ENCODE data around the gene BAIAP2L1. TPM values are rescaled to one million over a fixed set of nuclear protein-coding genes. Genes with fewer than 3 reads are reported as not detected.

BAIAP2L1 gene
- polyA plus RNA-seq, 3 donors: 11.8 to 19.3 (median 15.0) TPM

DNA sequence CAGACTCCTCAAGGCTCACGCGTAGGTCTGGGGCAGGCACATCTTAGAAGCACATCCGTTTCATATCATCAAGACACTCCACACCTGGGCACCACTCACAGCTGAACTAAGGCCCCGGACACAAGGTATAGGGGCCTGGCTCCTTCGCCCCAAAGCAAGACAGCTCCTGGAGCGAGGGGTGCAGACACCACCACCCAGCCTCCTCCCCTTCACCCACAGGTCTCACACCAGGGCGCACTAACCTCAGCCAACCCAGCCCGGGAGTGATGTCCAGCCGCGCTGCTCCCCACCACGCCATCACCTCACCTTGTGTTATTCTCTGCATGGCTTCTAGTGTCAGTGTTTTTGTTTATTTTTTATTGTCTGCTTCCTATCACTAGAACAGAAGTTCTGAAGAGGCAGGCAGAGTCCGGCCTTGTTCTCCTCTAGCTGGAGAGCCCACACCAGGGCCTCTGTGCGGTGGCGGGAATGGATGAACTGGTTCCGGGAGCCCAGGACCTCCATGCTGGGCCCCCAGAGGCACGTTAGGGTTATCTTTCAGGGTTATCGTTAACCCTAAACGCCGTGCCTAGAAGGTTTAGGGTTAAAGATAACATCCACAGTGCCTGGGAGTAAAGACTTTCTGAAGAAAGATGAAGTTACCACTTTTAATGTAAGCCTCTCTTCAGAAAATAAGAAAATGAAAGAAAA is 97.6 kb downstream of the BAIAP2L1 start:
- no peak for DNase-seq (ENCODE audit: extremely low read depth in 1 of 11, low read depth in 9 of 11, low spot score in 4 of 11)

DNA sequence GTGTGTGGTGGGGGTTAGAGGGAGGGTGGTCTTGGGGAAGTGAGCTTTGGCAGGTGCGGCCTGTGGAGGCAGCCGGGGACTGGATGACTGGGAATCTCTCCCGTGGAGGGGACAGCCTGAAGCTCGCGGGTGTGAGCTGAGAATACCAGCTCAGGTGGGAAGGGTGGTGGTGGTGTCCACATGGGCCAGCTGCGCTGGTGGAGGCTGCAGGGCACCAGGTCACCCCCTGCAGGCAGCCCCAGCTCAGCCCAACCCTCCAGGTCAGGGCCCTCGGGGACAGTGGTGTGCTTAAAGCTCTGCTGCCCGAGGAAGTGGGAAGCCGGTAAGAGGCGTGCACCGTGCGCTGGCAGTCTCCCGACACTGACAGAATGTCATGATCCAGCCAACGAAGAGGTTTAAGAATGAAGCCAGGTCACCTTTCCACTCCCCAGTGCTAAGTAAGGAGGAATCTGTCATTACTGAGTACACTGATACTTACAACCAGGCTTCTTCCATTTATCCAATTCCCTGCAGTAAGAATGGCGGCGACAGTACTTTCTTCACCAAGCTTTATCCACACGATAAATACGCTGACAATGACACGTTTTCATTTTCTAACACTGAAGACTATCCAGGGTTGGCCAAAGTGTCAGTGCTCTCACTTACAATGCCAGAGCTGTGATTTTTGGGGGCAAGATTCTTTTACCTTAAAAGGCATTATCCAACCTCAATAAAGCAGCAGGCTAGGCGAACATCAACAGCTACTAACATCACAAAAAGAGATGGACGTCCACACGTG is 99.0 kb downstream of the BAIAP2L1 start:
- no peak for DNase-seq (ENCODE audit: extremely low read depth in 1 of 11, low read depth in 9 of 11, low spot score in 4 of 11)

DNA sequence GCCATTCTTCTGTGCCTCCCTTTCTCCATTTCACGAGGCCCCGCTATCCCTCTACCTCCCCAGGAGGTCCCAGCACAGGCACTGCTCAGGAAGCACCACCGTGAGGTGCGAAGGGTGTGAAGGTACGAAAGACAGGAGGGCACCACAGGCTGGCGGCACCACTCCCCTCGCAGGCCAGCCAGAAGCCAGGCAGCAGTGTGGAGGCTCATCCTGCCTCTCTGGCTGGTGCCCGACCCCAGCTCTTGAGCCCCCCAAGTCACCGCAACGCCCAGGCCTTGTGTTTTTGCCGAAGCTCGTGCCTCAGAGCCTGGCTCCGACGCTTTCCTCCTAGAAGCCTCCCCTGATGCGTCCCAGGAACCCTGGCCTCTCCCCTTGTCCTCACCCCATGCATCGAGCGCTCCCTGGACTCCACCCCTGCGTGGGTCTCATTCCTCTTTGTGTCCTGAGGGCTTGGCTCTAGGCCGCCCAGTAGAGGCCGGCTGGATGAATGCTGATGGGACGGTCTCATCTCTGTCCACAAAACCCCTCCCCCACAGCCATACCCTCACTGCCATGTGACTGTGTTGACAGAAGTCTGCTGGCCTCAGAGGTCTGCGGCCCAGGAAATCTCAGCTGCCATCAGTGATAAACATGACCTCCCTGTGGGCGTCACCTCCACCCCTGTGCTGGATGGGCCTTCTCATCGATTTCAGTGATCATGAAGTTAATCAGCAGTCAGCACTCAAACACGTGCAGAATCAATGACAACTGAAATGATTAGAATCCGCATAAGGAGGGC is 100.1 kb downstream of the BAIAP2L1 start:
- no peak for DNase-seq (ENCODE audit: extremely low read depth in 1 of 11, low read depth in 9 of 11, low spot score in 4 of 11)

DNA sequence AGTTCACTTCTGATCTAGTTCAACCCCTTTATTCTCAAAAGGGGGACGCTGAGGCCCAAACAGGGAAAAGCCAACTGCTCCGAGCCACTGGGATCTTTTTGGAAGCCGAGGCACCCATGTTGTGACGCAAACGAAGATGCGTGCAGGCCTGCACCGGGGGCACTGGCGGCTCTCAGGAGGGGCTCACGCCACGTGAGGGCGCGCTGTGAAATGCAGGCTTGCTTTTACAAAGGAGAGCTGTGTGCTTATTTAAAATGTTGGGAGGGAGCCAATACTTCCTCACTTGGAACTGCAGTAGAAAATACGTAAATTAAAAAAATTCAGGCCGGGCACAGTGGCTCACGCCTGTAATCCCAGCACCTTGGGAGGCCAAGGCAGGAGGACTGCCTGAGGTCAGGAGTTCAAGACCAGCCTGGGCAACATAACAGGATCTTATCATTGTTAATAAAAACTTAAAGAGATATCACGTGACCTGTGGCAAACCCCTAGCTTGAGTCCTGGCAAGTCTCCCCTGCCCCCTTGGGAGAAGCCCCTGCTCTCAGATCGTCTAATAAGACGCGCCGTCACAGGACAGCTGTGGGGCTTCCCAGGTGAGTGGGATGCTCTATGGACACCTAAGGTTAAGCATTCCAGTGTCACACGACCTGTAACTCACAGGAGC is 103.1 kb downstream of the BAIAP2L1 start:
- no peak for DNase-seq (ENCODE audit: extremely low read depth in 1 of 11, low read depth in 9 of 11, low spot score in 4 of 11)

DNA sequence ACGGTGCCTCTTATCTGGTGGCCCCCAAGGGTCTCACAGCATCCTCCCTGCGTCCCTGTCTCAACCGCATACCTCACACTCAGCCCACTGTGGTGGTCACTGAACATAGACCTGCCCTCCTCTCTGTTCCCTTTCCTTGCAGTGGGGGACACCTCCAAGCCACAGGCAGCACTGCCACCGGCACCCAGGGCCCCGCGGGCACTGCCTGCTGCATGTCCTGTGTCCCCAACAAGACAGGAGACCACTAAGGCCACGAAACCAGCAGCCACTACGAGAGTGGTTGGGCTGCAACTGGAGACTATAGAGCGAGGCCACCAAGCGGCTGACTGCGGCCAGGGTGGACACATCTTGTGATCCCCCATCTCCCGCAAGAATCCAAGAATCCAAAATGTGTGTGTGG is 104.1 kb downstream of the BAIAP2L1 start:
- DNase-seq (ENCODE audit: extremely low read depth in 1 of 11, low read depth in 9 of 11, low spot score in 4 of 11): no peak

DNA sequence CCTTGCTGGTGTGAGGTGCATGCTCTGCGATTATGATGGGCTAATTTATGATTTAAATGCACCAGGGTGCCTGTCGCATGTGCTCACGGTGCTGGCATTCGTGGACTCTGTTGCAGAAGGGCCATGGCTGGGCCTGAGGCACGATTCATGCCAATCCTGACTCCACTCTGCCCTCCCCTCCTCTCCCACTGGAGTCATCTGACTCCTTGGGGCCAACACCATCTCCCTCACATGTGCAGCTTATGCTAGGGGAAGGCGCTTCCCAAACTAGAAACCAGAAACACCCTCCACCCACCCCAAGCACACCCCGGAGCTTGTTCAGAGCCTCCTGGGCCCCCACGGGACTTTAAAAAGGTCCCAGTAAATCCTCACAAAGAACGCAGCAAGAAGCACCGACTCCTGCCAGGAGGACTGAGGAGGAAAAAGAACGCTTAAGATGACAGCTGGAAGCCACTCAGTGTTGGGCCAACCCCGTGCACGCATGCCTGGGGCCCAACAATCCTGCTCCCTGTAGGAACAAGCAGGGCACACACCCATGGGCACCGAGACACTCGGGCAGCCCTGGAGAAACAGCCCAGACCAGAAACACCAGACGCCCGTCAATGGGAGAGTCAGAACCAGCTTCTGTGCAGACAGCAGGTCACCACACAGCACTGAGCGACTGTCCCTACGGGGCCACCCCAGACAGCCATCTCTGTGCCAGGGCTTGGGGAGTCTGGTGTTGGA is 105.3 kb downstream of the BAIAP2L1 start:
- no peak for DNase-seq (ENCODE audit: extremely low read depth in 1 of 11, low read depth in 9 of 11, low spot score in 4 of 11)

DNA sequence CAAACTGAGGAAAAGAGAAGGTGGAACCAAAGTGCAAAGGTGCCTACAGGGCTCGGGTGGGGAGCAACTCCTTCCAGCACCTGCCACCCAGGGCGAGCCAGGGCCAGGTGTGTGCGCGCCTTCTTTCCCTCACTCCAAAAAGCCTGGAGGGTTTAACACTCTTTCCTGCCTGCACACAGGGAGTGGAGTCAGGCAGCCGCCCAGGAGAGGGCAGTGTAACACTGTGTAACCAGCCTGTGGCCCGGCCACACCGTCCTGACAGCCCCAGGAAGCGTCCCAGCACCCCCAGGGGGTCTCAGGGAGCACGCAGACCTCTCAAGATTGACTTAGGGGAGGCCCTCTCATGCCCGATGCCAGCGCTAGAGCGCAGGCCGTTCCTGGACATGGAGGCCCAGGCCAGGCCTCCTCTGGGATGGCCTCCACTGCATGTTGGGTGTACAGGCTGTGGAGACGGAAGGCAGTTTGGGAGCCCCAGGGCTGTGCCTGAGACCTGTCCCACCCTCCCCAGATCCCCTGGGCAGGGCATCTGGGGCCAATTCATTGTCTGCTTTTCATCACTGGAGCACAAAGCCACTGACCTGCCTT is 106.0 kb downstream of the BAIAP2L1 start:
- DNase-seq (ENCODE audit: extremely low read depth in 1 of 11, low read depth in 9 of 11, low spot score in 4 of 11): peak in 2 of 11 donors; percentile 38 to 39

DNA sequence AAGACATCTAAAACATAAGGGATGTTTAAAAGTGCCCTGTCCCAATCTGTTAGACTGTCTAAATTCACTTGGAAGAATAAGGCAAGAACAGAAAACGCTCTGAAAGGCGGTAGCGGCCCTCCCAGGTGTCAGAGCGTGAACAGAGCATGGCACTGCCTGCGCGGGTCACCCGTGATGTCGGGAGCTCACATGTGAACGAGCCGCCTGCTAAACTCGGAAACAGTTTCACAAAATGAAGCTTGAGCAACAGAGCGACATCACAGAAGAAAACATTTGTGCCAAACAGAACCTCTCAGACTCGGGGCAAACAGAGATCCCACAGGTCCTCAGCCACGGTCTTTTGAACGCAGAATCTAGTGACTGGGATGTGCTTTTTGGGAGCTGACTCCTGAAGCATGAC is 106.6 kb downstream of the BAIAP2L1 start:
- DNase-seq (ENCODE audit: extremely low read depth in 1 of 11, low read depth in 9 of 11, low spot score in 4 of 11): no peak

DNA sequence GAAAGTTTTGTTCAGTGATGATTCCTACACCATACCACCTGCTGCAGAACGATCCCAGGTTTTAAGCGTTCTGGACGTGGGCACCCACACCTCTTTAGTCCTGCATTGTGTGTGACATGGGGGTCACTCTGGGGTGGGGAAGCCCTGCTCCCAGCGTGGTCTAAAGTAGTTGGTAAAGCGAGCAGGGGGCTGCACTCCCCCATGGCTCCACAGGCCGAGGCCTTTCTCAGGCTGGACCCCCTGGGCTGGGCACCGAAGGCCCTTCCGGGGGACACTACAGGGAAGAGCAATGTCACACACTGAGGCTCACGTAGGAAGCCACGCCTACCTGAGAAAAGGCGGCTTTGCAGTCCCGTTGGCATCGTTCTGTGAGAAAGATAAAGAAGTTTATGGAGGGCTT is 107.1 kb downstream of the BAIAP2L1 start:
- DNase-seq (ENCODE audit: extremely low read depth in 1 of 11, low read depth in 9 of 11, low spot score in 4 of 11): no peak

DNA sequence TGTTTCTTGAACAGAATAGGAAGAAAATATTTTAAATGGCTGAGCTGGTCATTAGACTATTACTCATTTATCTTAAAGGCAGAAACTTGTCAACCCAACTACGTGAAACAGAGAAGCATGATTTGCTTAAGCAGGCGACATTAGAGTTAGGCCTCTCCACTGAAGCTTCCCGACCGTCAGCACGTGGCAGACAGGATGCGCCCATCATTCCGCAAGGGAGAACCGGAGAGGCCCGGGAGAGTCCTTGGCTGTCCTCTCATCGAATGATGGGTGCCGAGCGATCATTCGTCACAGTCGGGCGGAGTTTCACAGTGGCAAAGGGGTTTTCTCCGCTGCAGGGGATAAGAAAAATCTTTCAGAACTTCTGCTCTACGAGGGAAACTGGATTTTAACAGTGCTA is 107.6 kb downstream of the BAIAP2L1 start:
- no peak for DNase-seq (ENCODE audit: extremely low read depth in 1 of 11, low read depth in 9 of 11, low spot score in 4 of 11)

DNA sequence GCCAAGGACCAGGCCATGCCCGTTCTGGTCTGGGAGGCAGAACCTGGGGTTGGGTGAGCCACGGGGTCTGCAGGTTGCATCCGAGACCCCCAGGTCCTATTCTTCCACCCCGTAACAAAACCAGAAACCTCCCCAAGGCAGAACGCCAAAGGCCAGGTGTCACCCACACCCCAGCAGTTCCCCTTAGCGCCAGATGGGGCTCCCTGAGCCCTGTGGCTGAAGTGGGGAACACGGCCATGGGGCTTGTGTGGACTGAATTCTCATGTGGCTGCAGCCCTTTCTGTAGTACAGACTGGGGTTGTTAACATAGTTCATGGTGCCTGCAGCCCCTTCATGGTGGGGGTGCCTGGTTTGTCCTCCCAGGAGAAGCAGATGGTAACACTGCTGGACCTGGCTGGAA is 109.2 kb downstream of the BAIAP2L1 start:
- DNase-seq (ENCODE audit: extremely low read depth in 1 of 11, low read depth in 9 of 11, low spot score in 4 of 11): no peak

DNA sequence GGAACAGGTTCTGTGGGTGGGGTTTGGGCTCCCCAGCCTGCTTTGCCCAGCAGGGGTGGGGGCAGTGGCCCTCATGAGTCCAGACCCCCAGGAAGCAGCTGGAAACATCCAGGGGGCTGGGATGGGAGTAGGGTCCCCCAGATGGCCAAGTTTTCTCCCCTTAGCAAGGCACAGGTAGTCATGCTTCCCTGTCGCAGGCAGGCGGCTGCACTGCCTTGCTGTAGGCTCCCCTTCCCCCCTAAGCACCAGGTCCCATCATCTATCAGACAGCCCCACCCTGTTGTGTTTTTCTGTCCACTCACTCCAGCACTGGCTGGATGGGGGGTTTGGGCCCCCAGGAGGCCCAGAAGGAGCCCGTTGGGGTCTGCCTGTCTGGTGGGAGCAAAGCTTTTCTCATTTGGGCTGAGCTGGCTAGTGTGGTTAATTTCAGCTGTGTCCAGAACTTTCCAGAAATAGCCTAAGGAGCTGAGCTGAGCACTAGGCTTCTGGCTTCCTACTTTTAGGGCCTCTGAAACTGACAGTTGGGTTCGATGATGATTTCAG is 111.5 kb downstream of the BAIAP2L1 start:
- no peak for DNase-seq (ENCODE audit: extremely low read depth in 1 of 11, low read depth in 9 of 11, low spot score in 4 of 11)

DNA sequence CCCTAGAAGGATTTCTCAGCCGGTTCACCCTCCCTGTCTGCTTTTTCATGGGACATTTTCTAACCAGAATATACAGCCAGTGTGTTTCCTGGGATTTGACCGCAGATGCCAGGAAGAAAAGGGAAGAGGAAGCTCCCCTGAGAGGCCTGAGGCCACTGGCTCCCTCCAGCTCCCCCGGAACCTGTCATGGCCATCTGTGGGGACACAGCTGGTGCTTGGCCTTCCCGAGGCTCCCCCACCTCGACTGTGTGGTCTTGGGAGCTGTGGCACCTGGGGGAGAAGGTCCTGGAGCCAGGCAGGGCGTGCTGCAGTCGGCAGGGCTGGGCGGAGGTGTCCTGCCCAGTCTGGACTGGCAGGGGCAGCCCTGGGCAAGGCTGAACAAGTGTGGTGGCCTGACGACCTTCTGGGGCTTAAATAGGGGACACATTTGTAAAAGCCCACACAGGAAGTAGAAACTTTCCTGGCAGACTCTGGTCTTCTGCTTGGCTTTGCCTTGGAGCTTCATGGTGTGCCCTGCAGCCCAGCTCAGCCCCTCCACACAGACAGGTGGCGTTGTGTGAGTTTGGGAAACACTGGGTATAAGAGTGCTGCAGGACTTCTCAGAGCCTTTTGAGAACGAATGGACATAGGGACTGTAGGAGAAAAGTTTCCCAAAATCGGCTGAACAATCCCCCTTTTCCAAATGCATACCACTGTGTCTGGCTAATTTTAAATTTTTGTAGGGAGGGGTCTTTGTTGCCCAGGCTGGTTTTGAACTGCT is 112.6 kb downstream of the BAIAP2L1 start:
- DNase-seq (ENCODE audit: extremely low read depth in 1 of 11, low read depth in 9 of 11, low spot score in 4 of 11): no peak

DNA sequence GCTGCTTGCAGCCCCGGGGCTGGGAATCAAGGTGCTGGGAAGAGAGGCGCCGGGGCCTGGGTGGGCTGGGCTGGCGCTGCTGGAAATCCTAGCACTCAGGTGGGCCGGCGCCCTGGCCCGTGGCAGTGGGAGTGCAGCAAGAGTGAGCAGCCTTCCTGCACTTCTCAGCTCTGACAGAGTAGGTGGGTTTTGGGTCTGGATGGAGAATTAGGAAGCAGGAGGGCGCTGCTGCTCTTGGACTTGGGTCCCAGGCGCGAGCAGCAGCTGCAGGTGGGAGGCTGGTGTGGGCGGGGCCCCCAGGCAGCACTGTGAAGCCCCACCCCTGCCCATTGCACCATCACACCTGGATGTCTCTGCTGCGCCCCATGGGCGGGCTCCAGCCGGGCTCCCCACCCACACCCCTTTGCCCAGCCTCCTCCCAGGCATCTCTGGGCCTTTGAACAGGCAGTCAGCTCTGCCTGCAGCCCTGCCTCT is 113.4 kb downstream of the BAIAP2L1 start:
- no peak for DNase-seq (ENCODE audit: extremely low read depth in 1 of 11, low read depth in 9 of 11, low spot score in 4 of 11)

DNA sequence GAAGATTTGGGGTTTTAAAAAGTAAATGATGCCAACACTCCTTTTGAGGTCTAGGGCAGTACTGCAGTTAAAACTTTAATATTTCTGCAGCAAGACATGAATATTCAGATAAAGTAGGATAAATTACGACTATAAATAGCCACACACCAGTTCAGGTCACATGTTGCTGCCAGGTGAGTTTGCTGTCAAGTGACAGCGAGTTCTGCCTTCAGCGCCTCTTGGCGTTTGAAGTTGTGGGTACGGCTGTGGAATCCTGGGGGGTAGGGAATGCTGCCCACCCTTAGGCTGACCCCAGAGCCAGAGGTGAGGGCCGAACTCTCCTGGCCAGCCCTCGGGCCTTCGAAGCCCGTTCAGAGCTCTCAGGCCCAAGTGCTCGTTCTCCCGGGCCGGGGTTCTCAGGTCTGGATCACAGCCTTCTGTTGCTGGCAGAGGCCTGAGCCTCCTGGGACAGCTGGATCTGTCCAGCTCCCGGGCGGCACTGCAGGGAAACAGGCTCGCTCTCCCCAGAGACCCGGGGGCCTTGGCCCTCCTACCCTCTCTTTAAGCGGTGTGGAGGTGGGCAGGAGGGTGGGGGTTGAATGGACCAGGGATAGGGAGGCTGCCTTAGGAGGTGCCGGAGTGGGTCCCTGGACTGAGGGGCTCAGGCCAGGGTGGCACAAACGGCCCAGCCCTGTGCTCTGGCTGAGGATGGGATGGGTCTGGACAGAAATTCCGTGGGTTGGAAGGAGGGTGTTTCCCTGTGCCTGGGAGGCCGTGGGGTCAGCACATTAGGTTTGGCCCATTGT is 114.0 kb downstream of the BAIAP2L1 start:
- no peak for DNase-seq (ENCODE audit: extremely low read depth in 1 of 11, low read depth in 9 of 11, low spot score in 4 of 11)

DNA sequence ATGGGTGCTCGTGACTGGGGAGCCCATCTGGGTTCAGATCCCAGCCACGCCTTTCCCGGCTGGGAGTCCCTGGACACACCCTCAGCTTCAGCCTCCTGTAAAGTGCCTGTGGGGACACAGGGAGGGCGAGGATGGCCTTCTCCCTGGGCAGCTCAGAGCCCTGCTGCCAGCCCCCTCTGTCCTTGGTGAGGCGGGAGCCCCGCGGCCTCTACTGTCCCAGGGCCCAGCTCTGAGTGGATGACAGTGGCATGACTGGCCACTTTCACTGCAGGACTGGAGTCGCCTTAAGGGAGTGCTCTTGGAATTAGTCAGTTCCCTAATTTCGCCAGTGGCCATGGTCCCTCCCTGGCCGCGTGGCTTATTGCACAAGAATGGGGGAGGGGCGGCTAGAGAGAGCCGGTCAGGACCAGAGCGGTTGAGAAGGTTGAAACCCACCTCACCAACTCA is 114.8 kb downstream of the BAIAP2L1 start:
- DNase-seq (ENCODE audit: extremely low read depth in 1 of 11, low read depth in 9 of 11, low spot score in 4 of 11): no peak

Data from renal cortex interstitium (tissue), 11 donors.